NB4 (cell line): ENCODE measurements around the gene KIF4A.
"Not testable (repeated sequence)": the region's sequence is repeated elsewhere in the genome, so short reads cannot be mapped to it uniquely, and the experiment has no call there.

Source experiments
- TF ChIP-seq, protein P1 (sequence below): IDR thresholded peaks from one replicate; pipeline ENCODE4 v1.5.1; 2012; ENCODE audit warnings: low read depth, low read length
- TF ChIP-seq, protein P2 (sequence below): IDR thresholded peaks from 2 replicates; pipeline ENCODE4 v1.6.1; 2011; ENCODE audit warnings: low read depth, low read length

DNA sequence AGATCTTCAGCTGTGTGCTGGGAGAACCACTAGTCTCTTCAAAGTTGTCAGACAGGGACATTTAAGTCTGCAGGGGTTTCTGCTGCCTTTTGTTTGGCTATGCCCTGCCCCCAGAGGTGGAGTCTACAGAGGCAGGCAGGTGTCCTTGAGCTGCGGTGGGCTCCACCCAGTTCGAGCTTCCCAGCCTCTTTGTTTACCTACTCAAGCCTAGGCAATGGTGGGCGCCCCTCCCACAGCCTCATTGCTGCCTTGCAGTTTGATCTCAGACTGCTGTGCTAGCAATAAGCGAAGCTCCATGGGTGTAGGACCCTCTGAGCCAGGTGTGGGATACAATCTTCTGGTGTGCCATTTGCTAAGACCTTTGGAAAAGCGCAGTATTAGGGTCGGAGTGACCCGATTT lies 78.8 kb downstream of the KIF4A start:
- TF ChIP-seq, protein P1, sequence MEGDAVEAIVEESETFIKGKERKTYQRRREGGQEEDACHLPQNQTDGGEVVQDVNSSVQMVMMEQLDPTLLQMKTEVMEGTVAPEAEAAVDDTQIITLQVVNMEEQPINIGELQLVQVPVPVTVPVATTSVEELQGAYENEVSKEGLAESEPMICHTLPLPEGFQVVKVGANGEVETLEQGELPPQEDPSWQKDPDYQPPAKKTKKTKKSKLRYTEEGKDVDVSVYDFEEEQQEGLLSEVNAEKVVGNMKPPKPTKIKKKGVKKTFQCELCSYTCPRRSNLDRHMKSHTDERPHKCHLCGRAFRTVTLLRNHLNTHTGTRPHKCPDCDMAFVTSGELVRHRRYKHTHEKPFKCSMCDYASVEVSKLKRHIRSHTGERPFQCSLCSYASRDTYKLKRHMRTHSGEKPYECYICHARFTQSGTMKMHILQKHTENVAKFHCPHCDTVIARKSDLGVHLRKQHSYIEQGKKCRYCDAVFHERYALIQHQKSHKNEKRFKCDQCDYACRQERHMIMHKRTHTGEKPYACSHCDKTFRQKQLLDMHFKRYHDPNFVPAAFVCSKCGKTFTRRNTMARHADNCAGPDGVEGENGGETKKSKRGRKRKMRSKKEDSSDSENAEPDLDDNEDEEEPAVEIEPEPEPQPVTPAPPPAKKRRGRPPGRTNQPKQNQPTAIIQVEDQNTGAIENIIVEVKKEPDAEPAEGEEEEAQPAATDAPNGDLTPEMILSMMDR = not testable (repeated sequence)
- TF ChIP-seq, protein P2, sequence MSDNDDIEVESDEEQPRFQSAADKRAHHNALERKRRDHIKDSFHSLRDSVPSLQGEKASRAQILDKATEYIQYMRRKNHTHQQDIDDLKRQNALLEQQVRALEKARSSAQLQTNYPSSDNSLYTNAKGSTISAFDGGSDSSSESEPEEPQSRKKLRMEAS = not testable (repeated sequence)
